HG03196 (cell line): ENCODE measurements around the gene SLC27A1.
"Not testable (repeated sequence)": the region's sequence is repeated elsewhere in the genome, so short reads cannot be mapped to it uniquely, and the experiment has no call there.

Source experiments
- ATAC-seq: cut with Tn5 transposase; IDR thresholded peaks from one replicate; pipeline ENCODE4 v1.9.1; 2021; ENCODE audit not compliant: unreplicated experiment

The SLC27A1 gene

GRCh38 chr19:17510220-17510993, 40.1 kb downstream of the SLC27A1 start:
- ATAC-seq = no peak

GRCh38 chr19:17511724-17512573, 41.6 kb downstream of the SLC27A1 start:
- peak; percentile 74 for ATAC-seq

DNA sequence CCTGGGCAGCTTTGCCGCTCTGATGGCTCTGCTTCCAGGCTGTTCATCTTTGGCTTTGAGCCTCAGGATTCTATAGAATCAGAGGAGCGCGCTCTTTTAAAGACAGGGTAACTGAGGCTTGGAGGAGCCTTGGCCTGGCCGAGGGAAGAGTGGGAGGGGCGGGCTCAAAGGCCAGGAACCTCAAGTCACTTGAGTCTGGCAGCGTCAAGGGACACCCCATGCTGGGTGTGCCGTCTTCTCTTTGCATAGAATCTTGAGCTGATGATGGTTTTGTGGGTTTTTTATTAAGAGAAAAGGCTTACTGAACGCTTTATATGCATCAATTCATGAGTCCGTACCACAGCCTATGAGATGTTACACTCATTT, 42.2 kb downstream of the SLC27A1 start:
- peak; percentile 7 for ATAC-seq

DNA sequence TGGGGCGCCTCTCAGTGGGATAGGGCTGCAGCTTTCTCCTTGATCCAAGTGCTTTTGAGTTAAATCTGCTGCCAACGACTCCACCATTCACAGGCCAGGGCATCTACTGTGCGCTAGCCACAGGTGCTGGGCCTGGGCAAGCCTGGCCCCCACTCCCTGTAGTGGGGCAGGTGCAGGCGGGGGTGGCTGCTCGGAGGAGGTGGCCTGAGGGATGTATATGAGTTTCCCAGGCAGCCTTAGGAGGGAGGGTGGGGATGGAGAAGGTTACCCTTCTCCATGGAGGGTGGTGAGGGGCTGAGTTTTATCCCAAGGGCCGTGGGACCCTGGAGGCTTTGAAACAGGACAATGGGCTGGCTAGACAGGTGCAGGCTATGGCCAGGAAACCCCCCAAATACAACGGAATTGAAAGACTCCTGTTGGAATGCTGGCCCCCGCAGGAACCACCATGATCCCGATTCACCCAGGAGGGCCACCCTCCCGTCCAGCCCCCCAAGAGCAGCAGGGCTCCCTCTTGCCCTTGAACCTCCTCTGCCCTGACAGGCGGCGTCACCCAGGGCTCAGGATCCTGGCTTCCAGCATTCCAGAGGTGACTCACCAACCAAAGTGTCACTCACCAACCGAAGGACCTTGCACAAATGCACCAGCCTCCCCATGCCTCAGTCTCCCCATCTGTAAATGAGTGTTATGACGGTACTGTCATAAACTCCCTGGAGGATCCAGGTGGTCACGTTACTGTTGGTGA, 45.3 kb downstream of the SLC27A1 start:
- no peak for ATAC-seq

DNA sequence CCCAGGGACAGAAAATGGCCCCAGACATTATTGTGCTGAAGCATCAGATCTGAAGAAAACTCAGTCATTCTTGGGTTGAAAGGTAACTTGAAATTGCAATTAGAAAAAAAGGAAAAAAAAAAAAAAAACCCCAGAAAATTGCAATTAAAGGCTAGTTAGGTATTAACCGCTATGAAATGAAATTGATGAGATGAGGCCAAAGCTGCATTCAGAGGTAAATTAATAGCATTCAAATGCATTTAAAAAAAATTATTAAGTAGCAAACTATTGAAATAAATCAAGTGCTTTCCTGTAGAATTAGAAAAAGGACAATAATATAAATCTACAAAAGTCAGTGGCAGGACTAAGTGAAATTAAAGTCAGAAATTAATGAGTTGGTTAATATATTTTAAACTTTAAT, 47.6 kb downstream of the SLC27A1 start:
- no peak for ATAC-seq

DNA sequence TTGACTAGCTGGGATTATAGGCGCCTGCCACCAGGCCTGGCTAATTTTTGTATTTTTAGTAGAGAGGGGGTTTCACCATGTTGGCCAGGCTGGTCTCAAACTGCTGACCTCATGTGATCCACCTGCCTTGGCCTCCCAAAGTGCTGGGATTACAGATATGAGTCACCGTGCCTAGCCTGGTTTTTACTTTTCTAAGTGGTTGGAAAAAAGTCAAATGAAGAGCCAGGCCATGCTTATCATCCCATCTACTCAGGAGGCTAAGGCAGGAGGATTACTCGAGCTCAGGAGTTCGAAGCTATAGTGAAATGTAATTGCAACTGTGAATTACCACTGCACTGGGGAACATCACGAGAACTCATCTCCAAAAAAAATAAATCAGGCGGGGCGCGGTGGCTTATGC, 48.3 kb downstream of the SLC27A1 start:
- ATAC-seq = not testable (repeated sequence)

GRCh38 chr19:17519967-17520366, 49.6 kb downstream of the SLC27A1 start:
- ATAC-seq = no peak

DNA sequence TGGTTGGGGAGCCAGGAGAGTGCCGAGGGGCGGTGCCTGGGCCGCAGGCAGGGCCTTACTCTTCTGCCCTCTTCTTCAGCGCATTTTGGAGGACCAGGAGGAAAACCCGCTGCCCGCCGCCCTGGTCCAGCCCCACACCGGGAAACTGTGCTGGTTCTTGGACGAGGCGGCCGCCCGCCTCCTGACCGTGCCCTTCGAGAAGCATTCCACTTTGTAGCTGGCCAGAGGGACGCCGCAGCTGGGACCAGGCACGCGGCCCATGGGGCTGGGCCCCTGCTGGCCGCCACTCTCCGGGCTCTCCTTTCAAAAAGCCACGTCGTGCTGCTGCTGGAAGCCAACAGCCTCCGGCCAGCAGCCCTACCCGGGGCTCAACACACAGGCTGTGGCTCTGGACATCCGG, 50.5 kb downstream of the SLC27A1 start:
- no peak for ATAC-seq

- ATAC-seq = peak; percentile 70
Observed at GRCh38 chr19:17522988-17523872, 52.9 kb downstream of the SLC27A1 start.

GRCh38 chr19:17524651-17525050, 54.3 kb downstream of the SLC27A1 start:
- no peak for ATAC-seq

DNA sequence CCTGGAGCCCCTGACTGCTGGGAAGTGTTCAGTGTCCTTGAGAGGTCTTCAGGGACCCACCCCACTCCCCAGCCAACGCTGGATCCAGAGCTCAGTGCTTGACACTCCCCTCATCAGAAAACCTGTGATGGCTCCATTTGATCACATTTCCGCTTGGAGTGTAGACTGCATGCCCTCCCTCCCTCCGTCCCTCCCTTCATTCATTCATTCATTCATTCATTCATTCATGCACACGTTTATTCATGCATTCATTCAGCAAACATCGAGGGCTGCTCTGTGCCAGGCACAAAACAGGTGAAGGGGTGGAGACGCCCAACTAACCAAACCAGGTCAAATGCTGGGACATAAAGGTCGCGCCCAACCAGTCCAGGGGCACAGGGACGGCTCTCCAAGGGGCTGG, 54.8 kb downstream of the SLC27A1 start:
- ATAC-seq = no peak

DNA sequence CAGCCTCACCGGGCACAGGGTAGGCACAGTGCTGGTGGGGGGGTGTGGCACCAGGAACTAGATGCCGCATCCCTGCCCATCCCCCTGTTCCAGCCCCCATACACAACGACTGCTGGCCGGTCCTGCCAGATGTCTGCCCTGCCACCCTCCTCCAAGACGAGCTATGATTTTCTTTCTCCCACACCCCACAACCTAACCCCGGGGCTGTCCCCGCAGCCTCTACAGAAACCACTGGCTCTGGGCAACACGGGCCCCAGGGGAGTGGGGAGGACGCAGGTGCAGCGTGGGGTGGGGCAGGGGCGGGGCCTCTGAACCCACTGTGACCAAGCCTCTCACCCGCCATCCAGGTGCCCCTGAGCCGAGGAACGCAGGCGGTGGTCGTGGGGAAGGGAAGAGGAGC, 56.6 kb downstream of the SLC27A1 start:
- ATAC-seq = peak; percentile 37

- no peak for ATAC-seq
Observed at GRCh38 chr19:17527326-17527725, 57.0 kb downstream of the SLC27A1 start.

DNA sequence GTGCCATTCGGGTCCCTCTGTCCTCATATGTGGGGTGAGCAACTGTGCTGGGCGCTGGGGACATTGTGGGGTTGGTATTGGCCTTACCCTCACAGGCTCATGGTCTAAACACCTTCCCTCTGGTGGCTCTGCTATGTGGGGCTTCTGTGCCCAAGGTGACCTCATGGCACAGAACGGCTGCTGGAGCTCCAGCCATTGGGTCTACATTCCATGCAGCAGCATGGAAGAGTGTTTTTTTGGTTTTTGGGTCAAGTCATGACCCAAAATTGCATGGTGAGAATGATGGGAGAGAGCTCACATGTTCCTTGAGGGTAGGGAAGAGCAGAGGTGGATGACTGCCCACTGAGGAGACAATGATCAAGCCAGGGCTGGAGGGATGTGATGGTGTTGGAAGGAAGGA, 58.3 kb downstream of the SLC27A1 start:
- no peak for ATAC-seq

- no peak for ATAC-seq
Observed at GRCh38 chr19:17529239-17530158, 59.2 kb downstream of the SLC27A1 start.

GRCh38 chr19:17530586-17530985, 60.3 kb downstream of the SLC27A1 start:
- ATAC-seq = no peak

- no peak for ATAC-seq
Observed at GRCh38 chr19:17532116-17532515, 61.8 kb downstream of the SLC27A1 start.

GRCh38 chr19:17532557-17532956, 62.2 kb downstream of the SLC27A1 start:
- no peak for ATAC-seq

DNA sequence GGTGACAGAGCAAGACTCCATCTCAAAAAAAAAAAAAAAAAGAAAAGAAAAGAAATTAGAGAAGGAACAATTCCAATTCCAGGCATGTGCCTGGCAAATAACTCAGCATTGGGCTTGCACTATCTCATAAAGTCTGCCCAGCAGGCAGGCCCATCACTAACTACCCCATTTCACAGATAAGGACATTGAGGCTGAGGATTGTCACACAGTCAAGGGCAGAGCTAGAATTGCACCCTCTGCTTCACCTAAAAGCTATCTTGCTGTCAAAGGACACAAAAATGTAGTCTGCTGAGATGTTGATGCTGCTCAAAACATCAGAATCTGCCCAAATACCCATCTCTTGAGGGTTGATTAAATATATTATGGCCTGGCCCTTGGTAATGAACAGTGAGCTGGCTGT, 64.4 kb downstream of the SLC27A1 start:
- no peak for ATAC-seq

DNA sequence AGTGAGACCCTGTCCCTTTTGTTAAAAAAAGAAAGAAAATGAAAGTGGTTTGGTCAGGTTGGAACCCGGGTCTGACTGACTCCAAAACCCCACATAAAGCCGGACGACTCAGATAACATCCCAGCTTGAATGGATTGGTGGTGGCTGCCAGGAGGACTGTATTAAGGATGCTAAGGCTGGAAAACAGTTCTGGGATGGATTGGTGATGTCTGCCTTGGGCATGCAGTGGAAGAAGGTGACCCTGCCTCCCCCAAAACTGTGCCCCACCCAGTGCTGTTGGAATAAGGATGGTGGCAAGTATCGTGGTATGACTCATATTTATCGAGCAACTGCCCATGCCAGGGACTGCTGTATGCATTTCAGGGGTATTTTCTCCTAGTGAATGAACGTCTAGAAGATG, 66.6 kb downstream of the SLC27A1 start:
- ATAC-seq = no peak
